DMS 273 treated with DMSO at 0.1 percent for 48 hours (cell line): ENCODE results near the gene C19orf85.
"Not testable (repeated sequence)": the region's sequence is repeated elsewhere in the genome, so short reads cannot be mapped to it uniquely, and the experiment has no call there.

Source experiments
- DNase-seq: peaks from one replicate; lab custom pipeline; 2025; lab: John Stamatoyannopoulos, UW

C19orf85 gene

GRCh38 chr19:55440411-55441105 lies 24.0 kb downstream of the C19orf85 start:
- DNase-seq, result no peak

DNA sequence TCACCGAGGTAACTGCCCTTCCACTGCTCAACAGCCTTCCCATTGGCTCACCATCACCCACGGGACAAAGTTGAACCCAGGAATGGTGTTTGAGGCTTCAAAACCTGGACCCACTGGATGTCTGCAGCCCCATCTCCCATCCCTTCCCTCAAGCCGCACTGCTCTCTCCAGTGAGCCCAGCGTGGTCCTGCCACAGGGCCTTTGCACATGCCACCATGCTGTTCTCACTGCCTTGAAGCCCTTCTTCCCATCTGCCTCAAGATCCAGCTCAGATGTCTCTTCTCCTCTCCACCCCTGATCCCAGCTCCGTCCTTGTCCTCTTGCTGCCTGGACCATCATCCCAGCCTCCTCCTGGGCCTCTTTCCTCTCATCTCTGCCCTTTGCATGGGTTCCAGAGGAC lies 25.5 kb downstream of the C19orf85 start:
- no peak for DNase-seq

DNA sequence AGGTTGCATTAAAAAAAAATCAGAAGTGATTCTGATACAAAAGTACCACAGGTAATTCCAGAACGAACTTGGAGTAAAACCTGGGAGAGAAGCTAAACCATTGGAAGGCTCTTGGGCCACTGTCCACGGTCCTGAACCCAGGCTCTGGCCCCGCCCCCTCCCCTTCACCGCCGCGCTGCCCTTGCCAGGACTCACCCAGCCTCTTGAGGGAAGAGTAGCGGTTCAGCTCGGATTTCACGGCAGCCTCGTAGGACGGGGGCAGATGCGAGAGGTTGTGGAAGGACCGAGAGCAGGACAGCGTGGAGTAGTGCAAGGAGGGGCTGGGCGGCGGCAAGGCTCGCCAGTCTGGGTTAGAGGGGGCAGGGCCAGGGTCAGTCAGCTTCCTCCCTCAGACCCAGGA lies 27.1 kb downstream of the C19orf85 start:
- DNase-seq, result peak; percentile 28

DNA sequence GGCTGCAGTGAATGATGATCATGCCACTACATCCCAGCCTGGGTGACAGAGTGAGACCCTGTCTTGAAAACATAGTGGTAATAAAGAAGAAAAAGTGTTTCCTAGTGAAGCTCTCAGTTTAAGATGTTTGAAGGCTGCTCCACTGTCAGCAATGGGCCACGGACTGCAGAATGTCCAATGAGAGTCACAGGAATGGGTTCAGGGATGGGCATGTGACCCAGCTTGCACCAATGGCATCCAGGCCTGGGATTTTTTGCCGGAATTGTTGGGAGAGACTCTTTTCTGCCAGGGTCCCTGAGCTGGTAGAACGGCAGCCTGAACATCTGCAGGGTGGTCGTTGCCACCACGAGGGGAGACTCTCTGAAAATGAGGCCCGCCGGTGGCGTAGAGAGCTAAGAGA lies 27.7 kb downstream of the C19orf85 start:
- no peak for DNase-seq

GRCh38 chr19:55435020-55435419 lies 29.5 kb downstream of the C19orf85 start:
- no peak for DNase-seq

DNA sequence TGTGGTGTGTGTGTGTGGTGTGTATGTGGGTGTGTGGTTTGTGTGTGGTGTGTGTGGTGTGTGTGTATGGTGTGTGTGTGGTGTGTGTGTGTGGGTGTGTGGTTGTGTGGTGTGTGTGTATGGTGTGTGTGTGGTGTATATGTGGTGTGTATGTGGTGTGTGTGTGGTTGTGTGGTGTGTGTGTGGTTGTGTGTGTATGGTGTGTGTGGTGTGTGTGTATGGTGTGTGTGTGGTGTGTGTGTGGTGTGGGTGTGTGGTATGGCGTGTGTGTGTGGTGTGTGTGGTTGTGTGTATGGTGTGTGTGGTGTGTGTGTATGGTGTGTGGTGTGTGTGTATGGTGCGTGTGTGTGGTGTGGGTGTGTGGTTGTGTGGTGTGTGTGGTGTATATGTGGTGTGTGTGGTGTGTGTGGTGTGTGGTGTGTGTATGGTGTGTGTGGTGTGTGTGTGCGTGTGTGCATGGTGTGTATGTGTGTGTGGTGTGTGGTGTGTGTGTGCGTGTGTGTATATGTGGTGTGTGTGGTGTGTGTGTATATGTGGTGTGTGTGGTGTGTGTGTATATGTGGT lies 30.1 kb downstream of the C19orf85 start:
- DNase-seq, result no peak

DNA sequence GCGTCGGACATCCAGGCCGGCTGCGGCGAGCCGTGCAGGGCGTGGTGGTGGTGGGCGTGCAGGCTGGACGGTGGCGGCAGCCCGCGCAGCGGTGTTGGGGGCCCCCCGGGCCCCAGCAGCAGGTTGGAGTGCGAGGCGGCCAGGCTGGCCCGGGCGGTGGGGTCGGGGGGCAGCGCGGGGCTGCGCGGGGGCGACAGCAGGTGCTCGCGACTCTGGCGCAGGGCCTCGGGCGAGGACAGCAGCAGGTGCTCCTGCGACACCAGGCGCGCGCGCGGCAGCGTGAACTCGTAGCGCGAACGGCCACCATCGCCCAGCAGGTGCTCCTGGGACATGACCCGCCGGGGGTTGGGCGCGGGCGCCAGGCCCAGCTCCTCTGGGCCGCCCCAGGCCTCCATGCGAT lies 31.3 kb downstream of the C19orf85 start:
- DNase-seq, result no peak

GRCh38 chr19:55432241-55432959 lies 32.2 kb downstream of the C19orf85 start:
- no peak for DNase-seq

DNA sequence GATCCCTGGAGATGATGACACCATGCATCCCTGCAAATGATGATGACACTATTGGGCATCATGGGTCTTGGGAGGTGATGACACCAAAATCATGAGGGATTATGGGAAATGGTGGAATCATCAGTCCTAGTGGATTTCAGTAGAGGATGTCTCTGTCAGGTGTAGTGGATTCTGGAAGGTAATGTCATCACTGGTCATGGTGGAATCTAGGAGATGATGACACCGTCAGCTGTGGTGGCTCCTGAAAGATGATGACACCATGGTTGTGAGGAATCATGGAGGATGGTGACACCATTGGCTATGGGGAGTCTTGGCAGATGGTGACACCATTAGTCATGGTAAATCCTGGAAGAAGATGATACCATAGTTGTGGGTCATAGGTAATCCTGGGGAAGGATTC lies 33.4 kb downstream of the C19orf85 start:
- DNase-seq, result no peak

GRCh38 chr19:55426042-55426441 lies 38.5 kb downstream of the C19orf85 start:
- DNase-seq, result no peak

DNA sequence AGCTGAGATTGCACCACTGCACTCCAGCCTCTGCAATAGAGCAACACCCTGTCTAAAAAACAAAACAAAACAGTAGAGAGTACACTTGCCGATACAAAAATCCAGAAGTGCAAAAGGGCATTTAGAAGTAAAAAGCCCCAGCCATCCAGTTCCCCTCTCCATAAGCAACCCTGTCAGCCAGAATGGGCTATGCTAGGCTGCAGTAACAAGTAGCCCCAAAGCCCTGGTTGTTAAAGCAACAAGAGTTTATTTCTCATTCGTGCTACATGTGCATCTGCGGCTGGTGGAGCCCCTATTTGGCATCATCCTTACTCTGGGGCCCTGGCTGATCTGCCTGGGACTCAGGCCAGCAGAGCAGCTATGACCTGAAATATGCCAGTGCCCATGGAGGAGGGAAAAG lies 40.0 kb downstream of the C19orf85 start:
- no peak for DNase-seq

DNA sequence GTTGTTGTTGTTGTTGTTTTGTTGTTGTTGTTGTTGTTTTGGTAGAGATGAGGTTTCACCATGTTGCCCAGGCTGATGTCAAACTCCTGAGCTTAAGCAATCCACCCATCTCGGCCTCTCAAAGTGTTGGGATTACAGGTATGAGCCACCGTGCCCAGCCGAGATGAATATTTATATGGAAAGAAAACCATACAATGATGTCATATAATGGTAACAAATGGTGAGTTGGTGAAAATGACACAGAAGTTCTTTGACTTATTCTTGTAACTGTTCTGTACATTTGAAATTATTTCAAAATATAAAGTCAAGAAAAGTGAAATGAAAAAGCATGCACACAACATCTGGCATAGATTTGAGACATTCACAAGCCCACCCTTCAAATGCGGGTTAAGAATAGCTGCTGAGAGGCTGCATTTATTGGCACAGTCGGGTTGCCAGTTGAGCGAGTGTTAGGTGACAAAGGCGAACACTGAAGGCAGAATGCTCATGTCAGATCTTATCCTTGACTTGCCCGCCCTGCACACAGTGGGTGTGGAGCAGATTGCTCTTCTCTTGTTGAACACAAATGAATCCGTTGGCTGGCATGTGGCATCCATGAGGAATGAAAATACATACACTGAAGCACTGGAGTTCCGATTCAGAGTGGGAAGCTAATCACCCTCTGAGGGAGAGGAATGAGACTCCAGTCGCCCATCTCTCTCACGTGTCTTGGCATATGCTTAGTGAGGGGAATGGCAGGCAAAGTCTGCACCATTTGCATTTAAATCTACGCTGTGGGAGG lies 41.1 kb downstream of the C19orf85 start:
- DNase-seq, result no peak

DNA sequence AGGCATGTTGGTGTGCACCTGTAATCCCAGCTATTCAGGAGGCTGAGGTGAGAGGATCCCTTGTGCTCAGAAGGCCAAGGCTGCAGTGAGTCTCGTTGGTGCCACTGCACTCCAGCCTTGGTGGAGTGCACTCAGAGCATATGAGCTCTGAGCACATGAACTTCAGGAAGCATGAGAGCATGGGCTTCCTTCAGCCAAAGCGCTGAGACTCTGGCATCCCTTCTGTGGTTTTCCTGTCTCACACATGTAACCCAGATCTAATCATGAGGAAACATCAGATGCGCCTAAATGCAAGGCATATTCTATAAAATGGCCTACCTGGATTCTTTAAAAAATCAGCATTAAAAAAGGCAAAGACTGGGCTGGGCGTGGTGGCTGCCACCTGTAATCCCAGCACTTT lies 43.3 kb downstream of the C19orf85 start:
- not testable (repeated sequence) for DNase-seq

DNA sequence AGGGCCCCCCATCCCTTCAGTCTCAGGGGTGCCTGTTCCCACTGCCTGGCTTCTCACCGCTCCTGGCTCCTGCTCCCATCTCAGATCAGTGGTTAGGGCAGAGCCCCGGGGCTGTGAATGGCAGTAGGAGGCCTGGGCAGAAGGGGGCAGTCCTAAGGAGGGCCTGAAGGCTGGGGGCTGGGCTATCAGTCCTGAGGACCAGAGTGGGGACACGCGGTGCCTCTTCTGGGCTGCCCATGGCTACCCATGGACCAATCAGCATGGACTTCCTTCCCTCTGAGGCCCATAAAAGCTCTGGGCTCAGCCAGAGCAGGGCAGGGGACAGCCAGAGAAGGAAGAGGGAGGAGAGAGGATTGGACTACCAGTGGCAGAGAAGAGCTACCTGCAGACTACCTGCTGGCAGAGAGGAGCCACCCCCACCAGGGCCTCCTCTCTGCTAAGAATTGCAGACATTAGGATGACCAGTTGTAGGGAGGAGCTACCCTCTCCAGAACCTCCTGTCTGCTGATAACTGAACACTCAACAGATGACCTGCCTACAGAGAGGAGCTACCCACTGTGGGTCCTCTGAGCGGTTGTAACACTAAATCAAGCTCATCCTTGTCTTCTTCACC lies 44.8 kb downstream of the C19orf85 start:
- DNase-seq, result no peak

DNA sequence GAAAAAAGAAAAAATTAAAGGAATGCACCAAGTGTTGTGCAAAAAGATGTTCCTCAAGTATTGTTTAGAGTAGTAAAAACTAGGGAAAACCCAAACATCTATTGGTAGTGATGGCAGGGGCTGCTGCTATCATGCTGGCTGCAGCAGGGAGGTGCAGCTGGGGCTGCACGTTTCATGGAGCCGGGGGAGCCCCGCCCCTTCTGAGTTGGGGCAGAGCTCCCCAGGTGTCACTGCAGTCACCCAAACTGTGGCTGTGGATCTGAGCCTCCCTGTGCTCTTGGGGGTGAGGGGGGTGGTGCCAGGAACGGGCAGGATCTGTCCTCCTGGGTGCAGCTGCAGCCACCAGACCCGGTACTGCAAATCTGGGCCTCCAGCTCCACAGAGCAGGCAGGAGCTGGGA lies 45.4 kb downstream of the C19orf85 start:
- DNase-seq, result no peak

GRCh38 chr19:55418185-55418584 lies 46.4 kb downstream of the C19orf85 start:
- DNase-seq, result peak; percentile 26
